Trophoblast cell (in vitro differentiated cells and primary cell): ENCODE measurements around the gene PLCH1.

Experiments
- DNase-seq, 2 donors: peaks; one replicate each; pipeline ENCODE4 v3.0.0-alpha.2; 2016
- H2AFZ ChIP-seq: 2 replicates; pipeline ENCODE4 v1.6.1; 2013; ENCODE audit warnings: low read length, moderate library complexity, mild to moderate bottlenecking; ENCODE audit not compliant: insufficient read depth, poor library complexity
- H2AK5ac ChIP-seq: 2 replicates; pipeline ENCODE4 v1.6.1; 2013; ENCODE audit warnings: mild to moderate bottlenecking, low read length
- H2BK120ac ChIP-seq: 2 replicates; pipeline ENCODE4 v1.6.1; 2013; ENCODE audit warnings: low read length, mild to moderate bottlenecking, moderate library complexity; ENCODE audit not compliant: insufficient read depth, poor library complexity
- H2BK12ac ChIP-seq: 2 replicates; pipeline ENCODE4 v1.6.1; 2013; ENCODE audit warnings: mild to moderate bottlenecking, low read length, moderate library complexity
- H2BK5ac ChIP-seq: 2 replicates; pipeline ENCODE4 v1.6.1; 2013; ENCODE audit warnings: low read length, low read depth, moderate library complexity, mild to moderate bottlenecking; ENCODE audit not compliant: poor library complexity
- H3K14ac ChIP-seq: 2 replicates; pipeline ENCODE4 v1.6.1; 2013; ENCODE audit warnings: mild to moderate bottlenecking, low read length
- H3K18ac ChIP-seq: 2 replicates; pipeline ENCODE4 v1.6.1; 2013; ENCODE audit warnings: mild to moderate bottlenecking, low read length
- H3K23ac ChIP-seq: 2 replicates; pipeline ENCODE4 v1.6.1; 2013; ENCODE audit warnings: low read length
- H3K27ac ChIP-seq: 2 replicates; pipeline ENCODE4 v1.5.1; 2013; ENCODE audit warnings: low read depth, mild to moderate bottlenecking, inconsistent platforms, low read length, moderate library complexity
- H3K27me3 ChIP-seq: 2 replicates; pipeline ENCODE4 v1.6.1; 2013; ENCODE audit warnings: inconsistent platforms, mild to moderate bottlenecking, low read length, moderate library complexity; ENCODE audit not compliant: insufficient read depth
- H3K36me3 ChIP-seq, 2 experiments: 1 replicate in 1 of 2; 2 replicates in 1 of 2; pipeline ENCODE4 v1.6.1; 2013; ENCODE audit warnings: low read length in 2 of 2, mild to moderate bottlenecking in 2 of 2, moderate library complexity in 1 of 2; ENCODE audit not compliant: insufficient read depth in 2 of 2, control insufficient read depth in 1 of 2
- H3K4ac ChIP-seq: 2 replicates; pipeline ENCODE4 v1.6.1; 2013; ENCODE audit warnings: low read depth, mild to moderate bottlenecking, low read length, moderate library complexity
- H3K4me1 ChIP-seq, 2 experiments: 1 replicate in 1 of 2; 2 replicates in 1 of 2; pipeline ENCODE4 v1.6.1; 2013; ENCODE audit warnings: low read length in 2 of 2, mild to moderate bottlenecking in 2 of 2, moderate library complexity in 1 of 2; ENCODE audit not compliant: insufficient read depth in 2 of 2, control insufficient read depth in 1 of 2
- H3K4me2 ChIP-seq: 2 replicates; pipeline ENCODE4 v1.6.1; 2013; ENCODE audit warnings: inconsistent platforms, mild to moderate bottlenecking, low read length, moderate library complexity
- H3K4me3 ChIP-seq: 2 replicates; pipeline ENCODE4 v1.5.1; 2013; ENCODE audit warnings: mild to moderate bottlenecking, low read depth, low read length, inconsistent platforms
- H3K79me1 ChIP-seq: one replicate; pipeline ENCODE4 v1.6.1; 2013; ENCODE audit warnings: low read length
- H3K79me2 ChIP-seq: 2 replicates; pipeline ENCODE4 v1.6.1; 2013; ENCODE audit warnings: low read length, mild to moderate bottlenecking; ENCODE audit not compliant: control insufficient read depth, insufficient read depth, poor library complexity
- H3K9ac ChIP-seq: 2 replicates; pipeline ENCODE4 v1.6.1; 2013; ENCODE audit warnings: mild to moderate bottlenecking, low read length
- H3K9me3 ChIP-seq: 2 replicates; pipeline ENCODE4 v1.6.1; 2013; ENCODE audit warnings: low read depth, mild to moderate bottlenecking, control low read depth, inconsistent platforms, low read length; ENCODE audit not compliant: insufficient read depth
- H4K12ac ChIP-seq: 2 replicates; pipeline ENCODE4 v1.6.1; 2013; ENCODE audit warnings: low read depth, mild to moderate bottlenecking, low read length, moderate library complexity
- H4K8ac ChIP-seq: 2 replicates; pipeline ENCODE4 v1.6.1; 2013; ENCODE audit warnings: low read depth, mild to moderate bottlenecking, low read length, moderate library complexity
- H4K91ac ChIP-seq: one replicate; pipeline ENCODE4 v1.6.1; 2013; ENCODE audit warnings: low read depth, mild to moderate bottlenecking, low read length, moderate library complexity
- WGBS: extraction: QIAGEN DNeasy Blood & Tissue Kit; methylation state at CpG from one replicate; pipeline ENCODE4 v1.1.7; 2013; ENCODE audit warnings: missing lambda C conversion rate; ENCODE audit not compliant: insufficient read length, insufficient coverage; ENCODE audit errors: extremely low coverage; 5-methylcytosine and 5-hydroxymethylcytosine counted together

PLCH1 gene

GRCh38 chr3:155745795-155746550, 1.1 kb upstream of the PLCH1 start:
- Histone ChIP-seq H2AK5ac (no peak overlapping the region), H3K4me3 (no peak overlapping the region), H2AFZ (no peak overlapping the region), H3K4me2 (peak overlapping the region; percentile 8), H3K9ac (no peak overlapping the region), H3K79me1 (no peaks in the 10 kb centered on the region), H3K4me1 (peaks cover 0 to 8% of the 10 kb centered on the region in 2 experiments), H2BK120ac (no peak overlapping the region), H3K23ac (no peak overlapping the region), H3K14ac (no peak overlapping the region), H2BK12ac (no peak overlapping the region), H3K9me3 (no peaks in the 10 kb centered on the region), H3K36me3 (no peaks in the 10 kb centered on the region), H3K4ac (no peak overlapping the region), H4K12ac (no peak overlapping the region), H3K27ac (no peak overlapping the region), H3K79me2 (no peaks in the 10 kb centered on the region), H3K18ac (no peak overlapping the region), H4K91ac (no peak overlapping the region), H2BK5ac (no peak overlapping the region), H3K27me3 (no peaks in the 10 kb centered on the region), H4K8ac (no peak overlapping the region)
- peak in 1 of 2 donors; percentile 20 for DNase-seq
- WGBS: no CpG with 5 or more reads among the region's 19 CpGs

DNA sequence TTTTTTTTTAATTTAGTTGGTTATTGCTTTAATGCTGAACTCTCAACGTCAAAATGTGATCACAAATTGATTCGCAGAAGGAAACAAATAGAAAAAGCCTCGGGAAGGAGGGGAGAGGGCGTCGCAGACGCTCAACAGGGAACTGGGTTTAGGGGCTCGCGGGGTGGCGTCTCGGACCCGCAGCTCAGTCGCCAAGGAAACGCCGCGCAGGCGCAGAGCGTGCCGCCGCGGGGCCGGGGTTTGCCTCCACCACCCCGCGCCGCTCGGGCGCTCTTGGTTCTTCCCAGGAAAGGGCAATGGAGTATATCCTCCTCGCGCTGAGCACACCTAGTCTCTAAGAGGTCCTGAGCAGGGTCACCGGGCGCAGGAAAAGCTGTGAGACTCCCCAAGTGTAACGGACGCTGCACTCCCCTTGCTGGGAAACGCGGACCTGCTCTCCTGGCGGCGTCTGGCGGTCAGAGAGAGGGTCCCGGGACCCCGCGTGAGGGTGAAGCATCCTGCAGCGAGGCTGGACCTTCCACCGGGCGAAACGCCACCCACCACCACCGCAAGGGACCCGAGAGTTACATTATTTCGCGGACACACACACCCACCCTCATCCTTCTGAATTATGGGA, 753 bp downstream of the PLCH1 start:
- H3K27ac ChIP-seq: no peak overlapping the region
- H2AFZ ChIP-seq: peak overlapping the region; percentile 81
- no peak overlapping the region for H2BK120ac ChIP-seq
- peaks cover 0 to 8% of the 10 kb centered on the region in 2 experiments for H3K4me1 ChIP-seq
- peak; percentile 6 to 53 for DNase-seq
- no peak overlapping the region for H2BK12ac ChIP-seq
- H4K91ac ChIP-seq: no peak overlapping the region
- peak overlapping the region; percentile 98 for H3K4me2 ChIP-seq
- no peaks in the 10 kb centered on the region for H3K36me3 ChIP-seq
- peak overlapping the region; percentile 30 for H3K9ac ChIP-seq
- H3K4me3 ChIP-seq: peak overlapping the region; percentile 82
- no peak overlapping the region for H2AK5ac ChIP-seq
- WGBS: no CpG with 5 or more reads among the region's 48 CpGs
- H3K9me3 ChIP-seq: no peaks in the 10 kb centered on the region
- H3K79me2 ChIP-seq: no peaks in the 10 kb centered on the region
- no peak overlapping the region for H3K14ac ChIP-seq
- peak overlapping the region; percentile 2 for H4K12ac ChIP-seq
- H3K23ac ChIP-seq: no peak overlapping the region
- no peaks in the 10 kb centered on the region for H3K79me1 ChIP-seq
- H2BK5ac ChIP-seq: no peak overlapping the region
- no peaks in the 10 kb centered on the region for H3K27me3 ChIP-seq
- H3K4ac ChIP-seq: no peak overlapping the region
- peak overlapping the region; percentile 9 for H3K18ac ChIP-seq
- peak overlapping the region; percentile 58 for H4K8ac ChIP-seq

- H4K91ac ChIP-seq: no peak overlapping the region
- H3K23ac ChIP-seq: no peak overlapping the region
- H3K36me3 ChIP-seq: no peaks in the 10 kb centered on the region
- no peak overlapping the region for H3K18ac ChIP-seq
- H2BK12ac ChIP-seq: no peak overlapping the region
- no peak overlapping the region for H4K8ac ChIP-seq
- no peak overlapping the region for H3K4ac ChIP-seq
- no peaks in the 10 kb centered on the region for H3K79me1 ChIP-seq
- H2BK5ac ChIP-seq: no peak overlapping the region
- no peak overlapping the region for H3K9ac ChIP-seq
- no peaks in the 10 kb centered on the region for H3K79me2 ChIP-seq
- peak overlapping the region; percentile 98 for H3K4me2 ChIP-seq
- no peak overlapping the region for H4K12ac ChIP-seq
- no peak overlapping the region for H3K14ac ChIP-seq
- no peaks in the 10 kb centered on the region for H3K27me3 ChIP-seq
- H3K27ac ChIP-seq: no peak overlapping the region
- no peak overlapping the region for H2BK120ac ChIP-seq
- H2AFZ ChIP-seq: peak overlapping the region; percentile 59
- peaks cover 0 to 5% of the 10 kb centered on the region in 2 experiments for H3K4me1 ChIP-seq
- DNase-seq: no peak
- no peak overlapping the region for H2AK5ac ChIP-seq
- H3K4me3 ChIP-seq: no peak overlapping the region
- H3K9me3 ChIP-seq: no peaks in the 10 kb centered on the region
- WGBS: no CpG with 5 or more reads among the region's 8 CpGs
These were observed 1.3 kb downstream of the PLCH1 start for GRCh38 chr3:155743606-155744005.

- Histone ChIP-seq H3K27me3 (no peaks in the 10 kb centered on the region), H3K4me1 (peaks cover 0 to 5% of the 10 kb centered on the region in 2 experiments), H3K4me2 (no peak overlapping the region), H3K14ac (no peak overlapping the region), H4K91ac (no peak overlapping the region), H2AK5ac (no peak overlapping the region), H3K4ac (no peak overlapping the region), H4K8ac (no peak overlapping the region), H2BK120ac (no peak overlapping the region), H3K23ac (no peak overlapping the region), H3K79me1 (no peaks in the 10 kb centered on the region), H2AFZ (no peak overlapping the region), H3K4me3 (no peak overlapping the region), H3K36me3 (no peaks in the 10 kb centered on the region), H3K9ac (no peak overlapping the region), H2BK5ac (no peak overlapping the region), H3K79me2 (no peaks in the 10 kb centered on the region), H3K27ac (no peak overlapping the region), H3K9me3 (no peaks in the 10 kb centered on the region), H4K12ac (no peak overlapping the region), H3K18ac (no peak overlapping the region), H2BK12ac (no peak overlapping the region)
- WGBS: no CpG with 5 or more reads among the region's 5 CpGs
- DNase-seq: no peak
These were observed 2.4 kb downstream of the PLCH1 start for GRCh38 chr3:155742349-155742965.
